T-helper 1 cell (primary cell): ENCODE results near the gene APBB1IP.
"Not testable (repeated sequence)": the region's sequence is repeated elsewhere in the genome, so short reads cannot be mapped to it uniquely, and the experiment has no call there.

ENCODE experiments used
- DNase-seq, 5 donors: peaks; one replicate each; pipeline ENCODE4 v3.0.0-alpha.2; 2012 to 2020

Gene APBB1IP

DNA sequence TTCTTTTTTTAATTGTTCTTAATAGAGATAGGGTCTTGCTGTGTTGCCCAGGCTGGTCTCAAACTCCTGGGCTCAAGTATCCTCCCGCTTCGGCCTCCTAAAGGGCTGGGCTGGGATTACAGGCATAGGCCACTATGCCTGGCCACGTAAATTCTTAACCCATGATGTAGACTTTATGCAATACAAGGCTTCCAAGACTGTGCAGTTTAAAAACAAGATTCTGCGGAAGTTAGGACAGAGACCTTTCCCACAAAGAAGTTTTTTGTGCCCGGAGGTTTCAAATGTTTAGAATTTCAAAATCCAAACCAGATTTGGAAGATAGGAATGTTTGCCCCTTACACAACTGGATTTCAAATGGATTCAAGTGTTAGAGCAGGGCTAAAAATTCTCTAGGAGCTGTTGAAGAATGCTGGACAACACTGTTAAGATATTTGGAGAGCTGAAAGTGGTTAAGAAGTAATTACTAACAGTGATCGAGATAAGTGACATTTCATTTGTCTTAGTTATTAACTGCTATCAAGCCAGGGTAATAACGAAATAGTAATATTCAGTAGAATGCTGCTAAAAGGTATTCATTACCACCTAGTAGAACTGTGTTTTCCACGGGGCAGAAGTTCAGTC, 7.4 kb downstream of the APBB1IP start:
- DNase-seq, result no peak

DNA sequence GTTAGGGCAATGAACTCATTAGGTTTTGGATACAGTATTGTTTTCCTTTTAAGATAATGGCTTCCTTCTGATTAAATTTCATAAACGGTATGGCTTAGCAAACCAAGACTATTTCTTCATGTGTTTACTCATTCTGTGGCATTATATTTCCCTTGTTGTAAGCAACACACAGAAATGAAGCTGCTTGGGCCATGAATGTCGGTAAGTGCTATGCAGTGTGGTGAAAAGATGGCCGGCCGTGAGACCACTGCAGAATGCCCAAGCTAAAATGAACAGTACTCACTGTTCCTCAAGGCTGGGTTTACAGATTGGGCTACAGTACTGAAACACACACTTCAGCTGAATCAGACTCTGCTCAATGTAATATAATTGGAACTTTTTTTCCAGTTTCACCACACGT, 8.1 kb downstream of the APBB1IP start:
- DNase-seq, result peak in 1 of 5 donors; percentile 43

DNA sequence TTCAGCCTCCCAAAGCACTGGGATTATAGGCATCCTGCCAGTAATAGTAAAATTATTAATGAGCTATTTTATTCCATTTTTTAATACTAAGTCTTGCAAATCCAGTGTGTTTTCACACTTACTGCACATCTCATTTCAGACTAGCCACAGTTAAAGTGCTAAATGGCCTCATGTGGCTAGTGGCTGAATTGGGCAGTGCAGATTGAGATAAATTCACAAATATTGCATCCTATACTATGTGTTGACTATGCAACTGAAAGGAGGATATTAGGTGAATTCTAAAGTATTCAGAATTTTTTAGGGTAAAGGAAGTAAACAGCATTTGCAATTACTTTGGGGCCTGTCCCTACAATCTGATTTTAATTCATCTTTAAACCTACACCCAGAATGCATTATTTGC, 10.2 kb downstream of the APBB1IP start:
- DNase-seq, result no peak

DNA sequence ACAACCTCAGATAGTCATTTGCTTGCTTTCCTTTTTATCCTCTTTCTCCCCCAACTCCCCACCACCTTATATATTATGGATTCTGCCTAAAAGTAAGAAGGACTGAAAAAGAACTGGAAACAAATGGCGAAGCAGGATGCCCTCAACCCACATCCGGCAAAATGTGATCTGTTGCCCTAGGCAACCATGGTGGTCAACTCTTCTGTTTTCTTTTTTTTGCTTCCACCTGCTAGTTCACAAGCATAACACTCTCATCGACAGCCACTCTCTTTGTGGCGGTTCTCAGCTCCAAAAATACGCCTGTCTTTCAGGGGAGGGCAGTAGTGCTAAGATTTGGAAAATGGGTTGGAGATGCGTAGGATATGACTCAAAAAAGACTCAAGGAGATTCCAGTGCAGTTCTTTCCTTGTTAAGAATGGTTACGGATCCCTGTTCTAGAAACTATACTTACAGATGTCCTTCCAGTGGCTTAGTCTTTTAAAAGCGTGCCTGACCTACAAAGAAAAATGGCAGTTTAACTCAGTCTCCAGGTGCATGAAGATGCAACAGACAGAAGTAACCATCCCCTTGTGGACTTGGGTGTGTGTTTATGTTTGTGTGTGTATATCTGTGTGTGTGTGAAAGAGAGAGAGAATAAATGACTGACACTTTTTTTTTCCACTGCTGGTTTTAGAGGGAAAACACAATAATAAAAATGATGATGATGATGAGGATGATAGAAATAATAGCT, 10.7 kb downstream of the APBB1IP start:
- DNase-seq, result peak; percentile 46 to 88 (median 66)

GRCh38 chr10:26449726-26450125, 11.6 kb downstream of the APBB1IP start:
- DNase-seq, result no peak

DNA sequence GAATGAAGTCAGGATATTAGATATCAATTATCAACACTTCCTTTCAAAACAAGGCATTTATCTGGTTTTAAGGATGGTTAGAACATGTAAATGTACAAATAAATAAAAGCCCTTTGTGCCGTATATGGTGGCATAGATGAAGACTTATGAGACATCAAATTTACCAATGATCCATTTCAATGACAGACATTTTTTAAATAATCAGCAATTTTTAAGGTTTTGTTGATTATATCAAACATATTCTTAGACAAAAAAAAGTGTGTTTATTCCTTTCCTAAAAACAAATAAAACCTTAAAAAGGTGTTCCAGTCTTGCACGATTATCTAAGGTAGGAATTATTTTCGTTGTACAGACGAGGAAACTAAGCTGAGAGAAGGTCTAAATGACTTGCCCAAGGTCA, 13.8 kb downstream of the APBB1IP start:
- DNase-seq, result no peak

DNA sequence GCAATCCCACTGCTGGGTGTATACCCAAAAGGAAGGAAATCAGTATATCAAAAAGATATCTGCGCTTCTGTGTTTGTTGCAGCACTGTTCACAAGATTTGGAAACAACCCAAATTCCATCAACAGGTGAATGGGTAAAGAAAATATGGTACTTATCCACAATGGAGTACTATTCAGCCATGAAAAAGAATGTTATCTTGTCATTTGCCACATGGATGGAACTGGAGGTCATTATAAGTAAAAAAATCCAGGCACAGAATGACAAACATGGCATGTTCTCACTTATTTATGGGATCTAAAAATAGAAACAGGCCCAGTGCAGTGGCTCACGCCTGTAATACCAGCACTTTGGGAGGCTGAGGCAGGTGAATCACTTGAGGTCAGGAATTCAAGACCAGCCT, 15.7 kb downstream of the APBB1IP start:
- DNase-seq, result no peak

DNA sequence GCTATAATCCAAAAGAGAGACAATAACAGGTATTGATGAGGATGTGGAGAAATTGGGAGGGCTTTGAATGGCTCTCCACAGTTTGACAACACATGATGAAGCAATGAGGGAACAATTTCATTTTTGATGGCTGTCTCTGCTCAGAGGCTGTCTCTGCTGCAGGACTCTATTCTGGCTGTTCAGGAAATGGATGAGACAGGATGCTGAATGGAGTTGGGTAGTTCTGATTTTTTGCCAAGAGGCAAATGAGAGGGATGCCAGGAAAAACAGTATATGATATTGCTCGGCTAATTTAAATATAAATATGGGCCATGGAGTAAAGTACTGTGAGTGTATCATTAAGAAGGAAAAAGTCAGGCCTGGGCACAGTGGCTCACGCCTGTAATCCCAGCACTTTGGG, 16.8 kb downstream of the APBB1IP start:
- DNase-seq, result no peak

- no peak for DNase-seq
Measured at GRCh38 chr10:26455567-26456315, 17.6 kb downstream of the APBB1IP start.

DNA sequence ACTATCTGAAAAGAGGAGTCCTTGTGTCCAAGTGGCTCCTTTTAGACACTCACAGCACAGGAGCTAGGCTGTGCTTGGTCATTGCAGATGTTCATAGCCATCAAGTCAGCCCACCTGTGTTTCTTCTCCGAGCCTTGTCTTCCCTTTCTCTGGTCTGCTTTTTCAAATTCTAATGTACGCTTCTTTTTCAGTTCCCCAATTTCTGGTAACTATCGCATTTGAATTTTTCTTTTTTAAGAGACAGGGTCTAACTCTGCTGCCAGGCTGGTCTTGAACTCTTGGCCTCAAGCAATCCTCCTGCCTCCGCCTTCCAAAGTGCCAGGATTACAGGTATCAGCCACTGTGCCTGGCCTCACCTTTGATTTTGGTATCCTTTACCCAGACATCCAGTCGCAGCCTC, 18.9 kb downstream of the APBB1IP start:
- no peak for DNase-seq

DNA sequence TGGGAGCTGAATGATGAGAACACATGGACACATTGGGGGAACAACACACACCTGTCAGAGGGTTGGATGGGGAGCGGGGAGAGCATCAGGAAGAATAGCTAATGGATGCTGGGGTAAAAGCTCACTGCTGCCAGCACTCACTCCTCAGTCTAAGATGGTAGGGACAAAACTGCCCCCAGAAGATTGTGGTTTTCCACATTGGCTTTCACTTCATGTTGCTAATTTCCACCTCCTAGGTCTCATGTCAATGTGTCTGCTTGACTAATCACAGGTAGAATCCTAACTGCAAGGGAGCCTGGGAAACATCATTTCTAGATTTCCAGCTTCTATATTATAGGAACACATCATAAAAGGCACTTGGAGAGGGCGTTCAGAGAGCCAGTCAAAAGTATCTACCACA, 22.6 kb downstream of the APBB1IP start:
- DNase-seq, result no peak

- DNase-seq, result no peak
Measured at GRCh38 chr10:26463986-26464385, 25.8 kb downstream of the APBB1IP start.

- DNase-seq, result no peak
Measured at GRCh38 chr10:26464632-26465280, 26.6 kb downstream of the APBB1IP start.

DNA sequence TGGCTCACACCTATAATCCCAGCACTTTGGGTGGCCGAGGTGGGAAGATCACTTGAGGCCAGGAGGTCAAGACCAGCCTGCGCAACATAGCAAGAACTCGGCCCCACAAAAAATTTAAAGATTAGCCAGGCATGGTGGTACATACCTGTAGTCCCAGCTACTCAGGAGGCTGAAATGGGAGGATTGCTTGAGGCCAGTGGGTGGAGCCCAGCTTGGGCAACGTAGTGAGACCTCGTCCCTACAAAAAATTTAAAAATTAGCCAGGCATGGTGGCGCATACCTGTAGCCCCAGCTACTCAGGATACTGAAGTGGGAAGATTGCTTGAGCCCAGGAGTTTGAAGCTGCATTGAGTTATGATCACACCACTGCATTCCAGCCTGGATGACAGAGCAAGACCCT, 28.4 kb downstream of the APBB1IP start:
- not testable (repeated sequence) for DNase-seq

GRCh38 chr10:26467639-26468038, 29.5 kb downstream of the APBB1IP start:
- DNase-seq, result peak in 1 of 5 donors; percentile 65

DNA sequence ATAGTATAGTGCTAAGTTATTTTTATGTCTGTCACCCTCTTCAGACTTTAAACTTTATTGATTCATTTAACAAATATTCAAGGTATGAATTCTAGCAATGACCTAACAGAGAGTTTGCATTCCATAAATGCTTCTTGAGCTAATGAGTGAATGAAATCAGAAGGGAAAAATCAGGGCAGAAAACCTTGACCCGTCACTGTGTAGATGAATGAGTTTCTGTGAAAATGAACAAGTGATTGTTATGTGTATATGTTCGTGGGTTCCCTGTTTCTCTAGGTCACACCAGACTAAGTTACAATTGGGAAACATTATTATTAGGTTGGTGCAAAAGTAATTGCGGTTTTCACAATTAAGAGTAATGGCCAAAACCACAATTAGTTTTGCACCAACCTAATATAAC, 30.1 kb downstream of the APBB1IP start:
- no peak for DNase-seq

GRCh38 chr10:26468700-26469099, 30.6 kb downstream of the APBB1IP start:
- DNase-seq, result peak in 4 of 5 donors; percentile 38 to 54 (median 47)

- DNase-seq, result no peak
Measured at GRCh38 chr10:26472492-26472778, 34.3 kb downstream of the APBB1IP start.

DNA sequence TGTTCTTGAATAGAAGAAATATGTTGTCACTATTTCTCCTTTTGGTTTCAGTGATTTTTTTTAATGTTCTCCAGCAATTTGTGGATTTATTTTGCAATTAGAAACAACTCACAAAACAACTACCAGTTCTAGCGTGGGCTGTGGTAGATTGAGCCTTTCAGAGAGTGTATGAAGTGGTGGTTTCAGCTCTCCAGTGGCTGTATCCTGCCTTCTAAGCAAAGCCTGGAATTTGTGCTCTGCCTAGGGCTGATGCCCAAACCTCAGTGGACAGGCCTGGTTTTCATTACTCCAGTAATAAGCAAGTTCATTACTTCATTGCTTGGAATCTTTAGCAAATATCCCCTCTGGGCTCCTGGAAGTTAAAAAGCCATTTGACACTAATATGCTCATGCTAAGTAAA, 35.9 kb downstream of the APBB1IP start:
- no peak for DNase-seq

GRCh38 chr10:26474845-26475244, 36.7 kb downstream of the APBB1IP start:
- DNase-seq, result peak in 1 of 5 donors; percentile 74

DNA sequence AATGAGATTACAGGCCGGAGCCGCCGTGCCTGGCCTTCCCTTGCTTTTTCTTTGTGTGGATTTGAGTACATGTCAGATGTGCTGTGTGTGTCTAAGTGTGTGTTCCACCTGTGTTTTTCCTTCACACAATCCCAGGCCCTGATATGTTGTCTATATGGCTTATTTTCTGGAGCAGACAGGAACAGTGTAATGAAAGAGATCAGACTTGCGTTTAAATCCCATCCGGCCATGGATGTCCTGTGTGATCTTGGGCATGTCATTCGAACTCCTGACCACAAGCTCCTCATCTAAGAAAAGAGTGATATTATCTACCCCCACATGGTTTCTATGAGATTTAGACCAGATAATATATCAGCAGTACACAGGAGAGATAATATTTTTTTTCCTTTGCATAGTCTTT, 37.2 kb downstream of the APBB1IP start:
- DNase-seq, result peak in 1 of 5 donors; percentile 38

- DNase-seq, result no peak
Measured at GRCh38 chr10:26477501-26477900, 39.4 kb downstream of the APBB1IP start.

- no peak for DNase-seq
Measured at GRCh38 chr10:26478061-26478460, 39.9 kb downstream of the APBB1IP start.
